SK-N-MC (cell line): ENCODE measurements around the gene NLGN1.

Experiments
- DNase-seq: peaks from one replicate; pipeline ENCODE4 v3.0.0-alpha.2; 2011; ENCODE audit warnings: low read depth, low spot score
- H3K27ac ChIP-seq: fragments of 200-600 bp; sonication (generic); 2 replicates; pipeline ENCODE4 v1.5.1; 2016; ENCODE audit warnings: mixed run types
- H3K36me3 ChIP-seq: fragments of 200-600 bp; sonication (generic); 2 replicates; pipeline ENCODE4 v1.6.1; 2017; ENCODE audit warnings: antibody characterized with exemption, low read length, mixed read lengths; ENCODE audit not compliant: insufficient read depth
- H3K4me3 ChIP-seq: fragments of 200-600 bp; sonication (generic); 2 replicates; pipeline ENCODE4 v1.5.1; 2016
- H3K9ac ChIP-seq: fragments of 200-600 bp; sonication (generic); 2 replicates; pipeline ENCODE4 v1.8.0; 2017; ENCODE audit warnings: mixed run types, mixed read lengths; ENCODE audit not compliant: insufficient read length
- H3K9me3 ChIP-seq: fragments of 200-600 bp; sonication (generic); 2 replicates; pipeline ENCODE4 v1.6.1; 2017; ENCODE audit warnings: low read depth, mild to moderate bottlenecking, antibody characterized with exemption, low read length, moderate library complexity, mixed read lengths
- EZH2 ChIP-seq: fragments of 200-600 bp; sonication (generic); IDR thresholded peaks from one replicate; pipeline ENCODE4 v1.6.1; 2017; ENCODE audit warnings: antibody characterized with exemption
- FOXP2 ChIP-seq: optimal IDR thresholded peaks from 2 replicates; pipeline ENCODE3; 2011; ENCODE audit warnings: mild to moderate bottlenecking, moderate library complexity; ENCODE audit not compliant: insufficient read depth; ENCODE audit errors: extremely low read length, control extremely low read depth
- POLR2AphosphoS5 ChIP-seq: IDR thresholded peaks from 2 replicates; pipeline ENCODE4 v1.6.1; 2012; ENCODE audit warnings: mild to moderate bottlenecking, low read depth, low read length, borderline replicate concordance

The NLGN1 gene

GRCh38 chr3:173739726-173740125 lies 342.2 kb downstream of the NLGN1 start:
- Histone ChIP-seq H3K9ac (no peak overlapping the region), H3K9me3 (no peaks in the 10 kb centered on the region), H3K4me3 (no peak overlapping the region), H3K27ac (no peak overlapping the region), H3K36me3 (no peaks in the 10 kb centered on the region)
- no peak for DNase-seq
- TF ChIP-seq EZH2, result no peak
- no peak for TF ChIP-seq POLR2AphosphoS5
- TF ChIP-seq FOXP2, result no peak

- TF ChIP-seq EZH2, result no peak
- no peak for TF ChIP-seq POLR2AphosphoS5
- TF ChIP-seq FOXP2, result no peak
- no peak for DNase-seq
- H3K9ac ChIP-seq, result no peak overlapping the region
- no peaks in the 10 kb centered on the region for H3K9me3 ChIP-seq
- H3K27ac ChIP-seq, result no peak overlapping the region
- H3K36me3 ChIP-seq, result no peaks in the 10 kb centered on the region
- H3K4me3 ChIP-seq, result 0 out of 2 replicates have a peak overlapping the region, but pooled peaks have one; percentile 4
These were observed 344.9 kb downstream of the NLGN1 start for GRCh38 chr3:173742491-173742890.

GRCh38 chr3:173743111-173743510 lies 345.6 kb downstream of the NLGN1 start:
- no peak overlapping the region for H3K27ac ChIP-seq
- no peak for DNase-seq
- no peak overlapping the region for H3K4me3 ChIP-seq
- H3K36me3 ChIP-seq, result no peaks in the 10 kb centered on the region
- no peak for TF ChIP-seq FOXP2
- TF ChIP-seq EZH2, result no peak
- TF ChIP-seq POLR2AphosphoS5, result no peak
- H3K9me3 ChIP-seq, result no peaks in the 10 kb centered on the region
- no peak overlapping the region for H3K9ac ChIP-seq

DNA sequence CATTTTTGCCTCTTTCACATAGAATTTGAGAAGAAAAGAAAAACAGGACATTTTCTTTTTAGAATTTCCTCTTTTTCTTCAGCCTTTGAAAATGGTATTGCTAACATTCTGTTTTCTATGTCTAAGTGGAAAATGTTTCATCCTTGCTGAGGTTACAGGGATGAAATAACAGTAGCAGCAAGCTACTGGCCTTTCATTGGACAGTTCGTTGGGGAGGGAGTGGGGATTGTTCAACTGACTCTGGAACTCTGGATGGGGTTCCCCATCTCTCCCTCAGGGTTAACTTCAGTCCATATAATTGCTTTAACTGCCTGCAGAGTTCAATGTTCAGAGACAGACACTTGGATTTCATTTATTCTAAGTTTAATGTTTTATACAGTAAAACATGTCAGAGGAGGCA lies 346.0 kb downstream of the NLGN1 start:
- no peak overlapping the region for H3K9ac ChIP-seq
- TF ChIP-seq POLR2AphosphoS5 (no peak), FOXP2 (no peak), EZH2 (no peak)
- no peaks in the 10 kb centered on the region for H3K9me3 ChIP-seq
- DNase-seq, result no peak
- H3K4me3 ChIP-seq, result no peak overlapping the region
- H3K27ac ChIP-seq, result no peak overlapping the region
- H3K36me3 ChIP-seq, result no peaks in the 10 kb centered on the region

DNA sequence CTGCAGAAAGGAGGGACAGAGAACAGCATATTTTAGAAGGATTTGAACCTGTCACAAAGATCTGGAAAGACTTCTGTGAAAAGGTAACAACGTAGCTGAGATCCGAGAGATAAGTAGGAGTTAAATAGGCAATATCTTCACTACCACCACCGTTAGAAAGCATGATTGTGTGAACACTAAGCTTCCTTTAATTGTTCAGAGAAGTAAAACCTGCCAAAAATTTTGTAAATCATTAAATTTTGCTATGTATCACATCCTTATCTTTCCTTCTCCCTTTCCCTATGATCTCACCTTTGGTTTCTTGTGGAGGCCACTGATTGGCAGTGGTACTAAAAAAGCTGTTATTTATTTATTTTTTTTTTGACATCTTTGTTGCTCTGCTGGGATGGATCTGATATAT lies 346.9 kb downstream of the NLGN1 start:
- H3K27ac ChIP-seq, result no peak overlapping the region
- no peak overlapping the region for H3K4me3 ChIP-seq
- TF ChIP-seq POLR2AphosphoS5, result no peak
- TF ChIP-seq EZH2, result no peak
- TF ChIP-seq FOXP2, result no peak
- no peaks in the 10 kb centered on the region for H3K36me3 ChIP-seq
- no peak for DNase-seq
- H3K9ac ChIP-seq, result no peak overlapping the region
- no peaks in the 10 kb centered on the region for H3K9me3 ChIP-seq

DNA sequence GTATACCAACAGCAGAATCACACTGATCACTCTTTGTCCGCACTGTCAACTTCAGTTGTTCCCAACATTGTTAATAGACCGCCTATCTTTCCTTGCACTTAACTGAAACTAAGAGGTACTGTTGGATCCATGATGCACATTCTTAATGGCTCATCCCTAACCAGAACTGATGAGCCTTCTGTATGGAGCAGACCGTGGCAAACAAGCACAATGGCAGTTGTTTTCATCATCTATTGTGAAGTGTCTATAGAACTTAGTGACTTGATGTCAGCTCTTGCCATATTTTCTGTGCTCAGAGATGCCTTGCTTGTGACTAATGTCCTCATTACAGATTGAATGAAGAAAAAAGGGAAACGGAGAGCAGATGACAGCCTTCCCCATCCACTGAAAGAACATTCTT lies 347.4 kb downstream of the NLGN1 start:
- Histone ChIP-seq H3K9me3 (no peaks in the 10 kb centered on the region), H3K27ac (no peak overlapping the region), H3K9ac (no peak overlapping the region), H3K36me3 (no peaks in the 10 kb centered on the region), H3K4me3 (no peak overlapping the region)
- DNase-seq, result no peak
- TF ChIP-seq POLR2AphosphoS5, result no peak
- TF ChIP-seq EZH2, result no peak
- TF ChIP-seq FOXP2, result no peak

DNA sequence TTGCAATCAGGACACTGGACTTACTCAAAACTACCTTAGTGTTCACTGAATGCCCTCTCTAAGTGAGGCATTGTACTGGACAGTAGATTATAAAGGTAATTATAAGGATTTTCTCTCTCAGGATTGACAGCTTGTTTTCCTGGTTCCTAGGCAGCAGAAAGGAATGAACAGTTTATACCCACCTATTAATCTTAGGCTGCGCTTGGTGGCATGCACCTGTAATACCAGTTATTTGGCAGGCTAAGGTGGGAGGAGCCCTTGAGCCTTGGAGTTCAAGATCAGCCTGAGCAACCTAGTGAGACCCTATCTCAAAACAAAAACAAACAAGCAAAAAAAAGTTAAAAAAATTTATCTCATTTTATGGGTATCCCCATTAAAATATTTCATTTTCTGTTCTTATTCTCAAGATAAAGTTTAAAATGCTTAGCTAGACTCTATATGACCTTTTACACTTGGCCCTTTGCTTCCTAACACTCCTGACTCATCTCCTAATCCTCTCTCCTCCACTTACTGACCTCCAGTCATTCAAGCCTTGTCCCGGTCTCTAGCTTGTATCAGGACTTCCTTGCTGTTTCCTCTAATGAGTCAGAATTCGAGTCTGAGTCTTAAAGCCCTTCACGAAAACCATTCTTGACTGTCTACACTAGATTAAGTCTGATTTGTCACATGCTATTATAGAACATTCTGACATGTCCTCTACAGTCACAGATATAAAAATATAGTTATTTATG lies 348.6 kb downstream of the NLGN1 start:
- H3K9ac ChIP-seq, result no peak overlapping the region

GRCh38 chr3:173747427-173747826 lies 349.9 kb downstream of the NLGN1 start:
- Histone ChIP-seq H3K4me3 (no peak overlapping the region), H3K27ac (no peak overlapping the region), H3K9me3 (no peaks in the 10 kb centered on the region), H3K36me3 (no peaks in the 10 kb centered on the region), H3K9ac (no peak overlapping the region)
- TF ChIP-seq EZH2 (no peak), POLR2AphosphoS5 (no peak), FOXP2 (no peak)
- DNase-seq, result no peak

More for the DNA sequence above, 348.6 kb downstream of the NLGN1 start:
- no peak for DNase-seq
- no peaks in the 10 kb centered on the region for H3K36me3 ChIP-seq
- H3K9me3 ChIP-seq, result no peaks in the 10 kb centered on the region
- TF ChIP-seq FOXP2, result no peak
- TF ChIP-seq POLR2AphosphoS5, result no peak
- TF ChIP-seq EZH2, result no peak
- no peak overlapping the region for H3K4me3 ChIP-seq
- H3K27ac ChIP-seq, result no peak overlapping the region

- H3K9ac ChIP-seq, result no peak overlapping the region
- no peaks in the 10 kb centered on the region for H3K36me3 ChIP-seq
- TF ChIP-seq FOXP2 (no peak), EZH2 (no peak), POLR2AphosphoS5 (no peak)
- H3K4me3 ChIP-seq, result no peak overlapping the region
- H3K9me3 ChIP-seq, result no peaks in the 10 kb centered on the region
- DNase-seq, result no peak
- no peak overlapping the region for H3K27ac ChIP-seq
These were observed 350.6 kb downstream of the NLGN1 start for GRCh38 chr3:173748105-173748504.
